HG02610 (cell line): ENCODE data around the gene B4GALT6.
A peak's percentile ranks its signal among the peaks of the same experiment; 100 is the strongest.

Experiments
- ATAC-seq: cut with Tn5 transposase; IDR thresholded peaks from one replicate; pipeline ENCODE4 v1.9.1; 2021; ENCODE audit warnings: mild to moderate bottlenecking, moderate library complexity; ENCODE audit not compliant: unreplicated experiment

The B4GALT6 gene

GRCh38 chr18:31661965-31662364, 22.4 kb downstream of the B4GALT6 start:
- no peak for ATAC-seq

GRCh38 chr18:31660763-31661162, 23.6 kb downstream of the B4GALT6 start:
- ATAC-seq = no peak

GRCh38 chr18:31659576-31660177, 24.7 kb downstream of the B4GALT6 start:
- no peak for ATAC-seq

- ATAC-seq = peak; percentile 69
Measured at GRCh38 chr18:31658670-31659575, 25.5 kb downstream of the B4GALT6 start.

GRCh38 chr18:31657823-31658669, 26.3 kb downstream of the B4GALT6 start:
- ATAC-seq = peak; percentile 83

GRCh38 chr18:31656754-31657153, 27.6 kb downstream of the B4GALT6 start:
- no peak for ATAC-seq

- no peak for ATAC-seq
Measured at GRCh38 chr18:31655354-31655753, 29.0 kb downstream of the B4GALT6 start.

GRCh38 chr18:31652877-31653276, 31.5 kb downstream of the B4GALT6 start:
- no peak for ATAC-seq

GRCh38 chr18:31652357-31652756, 32.0 kb downstream of the B4GALT6 start:
- ATAC-seq = no peak

GRCh38 chr18:31651369-31651768, 33.0 kb downstream of the B4GALT6 start:
- ATAC-seq = no peak

GRCh38 chr18:31649978-31650719, 34.2 kb downstream of the B4GALT6 start:
- peak; percentile 63 for ATAC-seq

GRCh38 chr18:31649449-31649848, 34.9 kb downstream of the B4GALT6 start:
- ATAC-seq = no peak

- peak; percentile 72 for ATAC-seq
Measured at GRCh38 chr18:31648966-31649429, 35.4 kb downstream of the B4GALT6 start.

GRCh38 chr18:31648458-31648857, 35.9 kb downstream of the B4GALT6 start:
- no peak for ATAC-seq

GRCh38 chr18:31647127-31647753, 37.1 kb downstream of the B4GALT6 start:
- ATAC-seq = no peak

GRCh38 chr18:31646332-31647126, 37.9 kb downstream of the B4GALT6 start:
- ATAC-seq = peak; percentile 20

- ATAC-seq = no peak
Measured at GRCh38 chr18:31645411-31645810, 39.0 kb downstream of the B4GALT6 start.

GRCh38 chr18:31643003-31643402, 41.4 kb downstream of the B4GALT6 start:
- ATAC-seq = no peak

GRCh38 chr18:31637445-31637844, 46.9 kb downstream of the B4GALT6 start:
- no peak for ATAC-seq
